Ovary (tissue), 3 donors: ENCODE measurements around the gene HRH2.

Source experiments
- CTCF ChIP-seq, 3 donors: fragments of 450-650 bp in 2 of 3; fragments of 200-600 bp in 1 of 3; IDR thresholded peaks; one replicate each; pipeline versions ENCODE4 v1.5.1 to v1.8.0; 2016 to 2022; ENCODE audit warnings: antibody characterized with exemption in 3 of 3, mild to moderate bottlenecking in 1 of 3
- EP300 ChIP-seq: sonication (generic); formaldehyde crosslinking; IDR thresholded peaks from one replicate; pipeline ENCODE4 v1.6.1; 2017; ENCODE audit warnings: antibody characterized with exemption
- POLR2A ChIP-seq: fragments of 450-650 bp; IDR thresholded peaks from one replicate; pipeline ENCODE4 v1.6.1; 2017; ENCODE audit warnings: antibody characterized with exemption, mild to moderate bottlenecking, moderate library complexity
- donor health status: DM: no; HTN: no; CAD: no.

GRCh38 chr5:175698401-175699115 lies 40.7 kb downstream of the HRH2 start:
- TF ChIP-seq CTCF (IDR thresholded peaks at IDR 0.05) (no peak), EP300 (no peak), POLR2A (no peak)
